Activated naive CD8-positive, alpha-beta T cell treated with anti-CD3 and anti-CD28 coated beads, Interleukin-2, amount 50 U/mL, for 16 hours (primary cell): Measurements from ENCODE around the gene SLC25A23.
"Not testable (repeated sequence)": the region's sequence is repeated elsewhere in the genome, so short reads cannot be mapped to it uniquely, and the experiment has no call there.

Source experiments
- DNase-seq: peaks from one replicate; pipeline ENCODE4 v3.0.0-alpha.2; 2020; ENCODE audit warnings: low read depth, low spot score

Gene SLC25A23

GRCh38 chr19:6457958-6458694, 1.5 kb downstream of the SLC25A23 start:
- no peak for DNase-seq

- DNase-seq, result no peak
Observed at GRCh38 chr19:6455924-6456323, 3.7 kb downstream of the SLC25A23 start.

- DNase-seq, result no peak
Observed at GRCh38 chr19:6453951-6454565, 5.5 kb downstream of the SLC25A23 start.

- DNase-seq, result no peak
Observed at GRCh38 chr19:6452899-6453298, 6.7 kb downstream of the SLC25A23 start.

GRCh38 chr19:6452223-6452614, 7.4 kb downstream of the SLC25A23 start:
- no peak for DNase-seq

- no peak for DNase-seq
Observed at GRCh38 chr19:6451583-6452222, 7.9 kb downstream of the SLC25A23 start.

- no peak for DNase-seq
Observed at GRCh38 chr19:6450166-6450565, 9.4 kb downstream of the SLC25A23 start.

GRCh38 chr19:6448045-6448444, 11.5 kb downstream of the SLC25A23 start:
- DNase-seq, result no peak

GRCh38 chr19:6446452-6446851, 13.1 kb downstream of the SLC25A23 start:
- no peak for DNase-seq

- no peak for DNase-seq
Observed at GRCh38 chr19:6443986-6444385, 15.6 kb downstream of the SLC25A23 start.

GRCh38 chr19:6442087-6442688, 17.4 kb downstream of the SLC25A23 start:
- no peak for DNase-seq

- DNase-seq, result no peak
Observed at GRCh38 chr19:6440905-6441304, 18.7 kb downstream of the SLC25A23 start.

- no peak for DNase-seq
Observed at GRCh38 chr19:6439743-6440142, 19.8 kb downstream of the SLC25A23 start.

GRCh38 chr19:6433663-6434062, 25.9 kb downstream of the SLC25A23 start, which contains the start of gene SLC25A41:
TSS of gene SLC25A41 (minus strand) at chr19:6433763. CDS start at chr19:6433693, 70 bp downstream.
- no peak for DNase-seq

GRCh38 chr19:6433165-6433564, 26.4 kb downstream of the SLC25A23 start:
- DNase-seq, result no peak

GRCh38 chr19:6431891-6432290, 27.7 kb downstream of the SLC25A23 start:
- no peak for DNase-seq

GRCh38 chr19:6429419-6430221, 30.0 kb downstream of the SLC25A23 start:
- DNase-seq, result no peak

- DNase-seq, result not testable (repeated sequence)
Observed at GRCh38 chr19:6428692-6429418, 30.7 kb downstream of the SLC25A23 start.

GRCh38 chr19:6427131-6427530, 32.5 kb downstream of the SLC25A23 start:
- DNase-seq, result no peak

- DNase-seq, result no peak
Observed at GRCh38 chr19:6425732-6426620, 33.6 kb downstream of the SLC25A23 start.
